Measurements from ENCODE around the gene CROCC2.

The CROCC2 gene

DNA sequence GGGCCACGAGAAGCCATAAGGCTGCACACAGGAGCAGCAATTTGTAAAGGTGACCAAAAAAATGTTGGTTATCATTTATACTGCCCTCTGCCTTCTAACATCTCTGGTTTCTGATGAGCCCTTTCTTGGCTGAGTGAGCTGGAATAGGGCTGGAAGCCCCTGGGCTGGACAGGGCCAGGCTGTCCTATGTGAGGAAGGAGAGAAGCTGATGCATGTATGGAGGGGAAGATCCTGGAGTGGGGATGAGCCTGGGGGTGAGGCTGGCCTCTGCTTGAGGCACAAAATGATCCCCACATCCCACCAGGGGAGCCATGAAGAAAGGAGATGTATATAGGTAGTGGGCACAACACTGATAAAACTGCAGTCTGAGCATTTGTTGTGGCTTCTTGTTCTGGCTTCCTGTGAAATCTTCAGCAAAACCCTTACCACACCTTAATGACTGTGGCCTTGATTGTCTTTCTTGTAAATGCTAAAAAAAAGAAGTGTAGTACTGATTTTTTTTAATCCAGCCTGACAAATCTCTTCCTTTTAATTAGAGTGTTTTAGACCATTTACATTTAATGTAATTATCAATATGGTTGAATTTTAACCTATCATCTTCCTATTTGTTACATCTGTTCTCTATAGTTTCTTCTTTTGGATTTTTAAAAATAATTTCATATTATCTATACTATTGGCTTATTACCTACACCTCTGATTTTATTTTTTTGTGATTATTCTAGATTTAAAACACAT, 97.9 kb downstream of the CROCC2 start:
- no peak for DNase-seq

DNA sequence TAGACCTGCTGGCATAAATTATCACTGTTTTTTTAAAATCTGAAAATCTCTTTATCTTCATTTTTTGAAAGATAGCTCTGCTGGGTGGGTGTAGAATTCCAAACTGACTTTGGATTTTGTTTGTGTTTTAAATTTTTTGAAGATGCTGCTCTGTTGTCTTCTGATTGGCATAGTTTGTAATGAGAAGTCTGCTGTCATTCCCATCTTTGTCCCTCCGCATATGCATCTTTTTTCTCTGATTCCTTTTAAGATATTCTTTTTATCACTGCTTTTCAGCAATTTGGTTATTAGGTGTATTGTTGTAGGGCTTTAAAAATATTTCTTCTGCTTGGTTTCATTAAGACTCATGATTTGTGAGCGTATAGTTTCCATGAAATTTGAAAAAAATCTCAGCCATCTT, 99.4 kb downstream of the CROCC2 start:
- no peak for DNase-seq

DNA sequence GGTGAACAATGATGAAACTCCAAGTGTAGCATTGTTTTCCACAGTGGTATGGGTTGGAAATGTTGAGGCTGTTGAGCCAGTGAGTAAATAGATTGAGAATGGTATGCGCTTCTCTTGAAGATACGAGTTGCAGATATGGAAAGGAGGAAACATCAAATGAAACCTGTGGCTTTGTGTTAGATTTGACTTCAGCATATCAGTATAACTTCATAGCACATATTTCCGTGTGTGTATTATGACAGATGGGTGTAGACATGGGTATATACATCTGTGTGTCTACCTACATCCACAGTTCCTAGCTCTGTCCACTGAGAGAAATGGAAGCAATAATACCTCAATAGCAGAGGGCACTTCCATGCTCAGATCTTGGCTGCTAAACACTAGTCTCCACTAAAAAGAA, 100.3 kb downstream of the CROCC2 start:
- DNase-seq = no peak

DNA sequence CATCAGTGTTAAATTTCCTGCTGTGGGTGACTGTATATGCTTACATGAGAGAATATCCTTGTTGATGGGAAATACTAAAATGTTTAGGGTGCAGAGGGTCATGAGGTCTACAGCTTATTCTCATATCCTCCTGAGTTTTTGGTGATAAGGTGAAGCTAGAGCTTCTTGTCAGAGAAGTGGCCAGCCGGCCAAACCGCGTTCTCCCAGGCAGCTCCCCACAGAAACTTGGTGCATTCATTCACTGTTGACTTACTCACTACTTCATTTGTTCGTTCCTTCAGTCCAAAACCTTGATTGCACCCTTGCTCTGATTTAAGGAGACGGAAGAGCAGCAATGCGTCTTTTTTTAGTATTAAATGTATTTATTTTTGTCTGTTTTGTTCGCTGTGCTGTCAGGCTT, 101.0 kb downstream of the CROCC2 start:
- DNase-seq = no peak

DNA sequence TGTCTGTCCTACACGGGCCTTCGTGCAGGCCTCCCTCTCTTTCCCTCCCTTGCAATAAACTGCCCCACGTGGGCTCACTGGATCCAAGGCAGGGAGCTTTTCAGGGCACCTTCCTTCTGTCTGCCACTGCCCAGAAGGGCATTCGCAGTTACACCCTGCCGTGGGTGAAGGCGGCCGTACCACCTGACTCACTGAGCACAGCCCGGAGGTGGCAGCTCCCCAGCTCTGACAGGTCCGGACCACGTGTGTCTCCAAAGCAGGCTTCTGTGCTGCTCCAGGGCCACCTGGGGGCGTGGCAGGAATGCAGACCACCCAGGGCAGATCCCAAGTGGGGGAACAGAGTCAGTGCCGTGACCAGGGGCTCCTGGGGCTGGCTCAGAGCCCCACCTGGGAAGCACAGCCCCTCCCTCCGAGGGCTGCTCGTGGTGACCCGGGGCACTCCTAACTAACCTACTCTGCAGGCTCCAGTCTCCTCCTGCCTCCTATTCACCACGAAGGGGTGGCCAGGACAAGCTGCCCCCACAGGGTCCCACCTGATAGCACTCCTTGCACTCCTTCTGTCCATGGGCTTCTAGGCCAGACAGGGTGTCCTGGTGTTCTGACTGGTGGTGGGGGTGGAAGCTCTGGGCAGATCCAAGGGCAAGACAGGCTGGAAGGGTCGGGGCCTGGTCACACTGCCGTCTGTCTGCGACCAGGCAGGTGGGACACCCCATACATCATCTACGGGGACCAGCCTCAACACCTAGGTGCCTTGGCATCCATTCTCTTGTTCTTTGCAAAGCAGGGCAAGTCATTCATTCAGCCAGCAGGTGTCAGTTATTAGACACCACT, 102.0 kb downstream of the CROCC2 start:
- no peak for DNase-seq

DNA sequence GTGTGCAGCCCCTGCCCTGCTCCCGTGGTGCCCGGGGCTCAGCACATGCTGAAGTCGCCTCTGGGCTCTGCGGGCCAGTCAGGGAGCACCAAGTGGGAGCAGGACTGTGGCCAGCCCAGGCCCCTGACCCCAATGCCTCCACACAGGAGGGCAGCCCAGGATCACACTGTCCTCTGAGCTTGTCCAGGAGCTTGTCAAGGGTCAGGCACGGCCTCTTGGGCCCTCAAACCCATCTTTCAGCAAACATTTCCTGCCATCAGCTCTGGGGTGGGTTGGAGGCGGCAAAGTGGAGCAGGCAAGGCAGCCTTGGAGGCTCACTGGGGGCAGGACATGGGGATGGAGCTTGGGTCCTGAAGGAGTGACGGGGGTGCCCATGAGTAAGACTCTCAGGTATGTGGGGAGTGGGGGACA, 102.6 kb downstream of the CROCC2 start:
- DNase-seq = no peak

DNA sequence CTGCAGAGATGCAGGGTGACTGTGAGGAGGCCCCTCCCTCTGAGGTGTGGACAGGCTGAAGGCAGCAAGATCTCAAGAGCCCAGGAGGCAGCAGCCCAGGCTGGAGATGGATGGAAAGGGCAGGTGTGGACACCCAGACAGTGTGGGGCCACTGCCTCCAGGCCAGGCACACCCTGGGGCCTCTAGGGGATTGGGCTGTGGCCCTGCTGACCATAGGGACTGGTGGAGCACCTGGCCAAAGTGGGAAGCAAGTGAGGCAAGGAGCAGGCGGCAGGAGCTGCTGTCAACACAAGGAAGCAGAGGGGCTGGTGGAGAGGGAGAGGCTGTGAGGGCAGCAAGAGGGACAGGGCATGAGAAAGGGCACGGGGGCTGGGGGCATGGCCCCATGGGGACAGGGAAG, 103.1 kb downstream of the CROCC2 start:
- DNase-seq = no peak

- peak; percentile 23 for DNase-seq
Observed at GRCh38 chr2:241009601-241010530, 103.7 kb downstream of the CROCC2 start.

- DNase-seq = no peak
Observed at GRCh38 chr2:241010531-241011295, 104.6 kb downstream of the CROCC2 start.

DNA sequence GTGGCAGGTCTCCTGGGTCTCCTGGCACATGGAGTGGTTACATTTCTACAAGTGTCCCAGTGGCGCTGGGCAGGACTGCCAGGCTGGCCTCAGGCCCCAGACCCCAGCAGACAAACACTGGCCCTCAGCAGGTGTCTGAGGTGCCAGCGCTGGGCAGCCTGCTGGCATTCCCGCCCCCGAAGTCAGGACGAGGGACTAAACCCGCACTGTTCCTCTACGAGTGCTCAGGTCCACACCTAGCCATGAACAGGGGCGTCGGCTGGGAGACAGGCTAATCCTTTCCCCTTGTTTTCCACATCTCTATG, 105.1 kb downstream of the CROCC2 start:
- DNase-seq = no peak

DNA sequence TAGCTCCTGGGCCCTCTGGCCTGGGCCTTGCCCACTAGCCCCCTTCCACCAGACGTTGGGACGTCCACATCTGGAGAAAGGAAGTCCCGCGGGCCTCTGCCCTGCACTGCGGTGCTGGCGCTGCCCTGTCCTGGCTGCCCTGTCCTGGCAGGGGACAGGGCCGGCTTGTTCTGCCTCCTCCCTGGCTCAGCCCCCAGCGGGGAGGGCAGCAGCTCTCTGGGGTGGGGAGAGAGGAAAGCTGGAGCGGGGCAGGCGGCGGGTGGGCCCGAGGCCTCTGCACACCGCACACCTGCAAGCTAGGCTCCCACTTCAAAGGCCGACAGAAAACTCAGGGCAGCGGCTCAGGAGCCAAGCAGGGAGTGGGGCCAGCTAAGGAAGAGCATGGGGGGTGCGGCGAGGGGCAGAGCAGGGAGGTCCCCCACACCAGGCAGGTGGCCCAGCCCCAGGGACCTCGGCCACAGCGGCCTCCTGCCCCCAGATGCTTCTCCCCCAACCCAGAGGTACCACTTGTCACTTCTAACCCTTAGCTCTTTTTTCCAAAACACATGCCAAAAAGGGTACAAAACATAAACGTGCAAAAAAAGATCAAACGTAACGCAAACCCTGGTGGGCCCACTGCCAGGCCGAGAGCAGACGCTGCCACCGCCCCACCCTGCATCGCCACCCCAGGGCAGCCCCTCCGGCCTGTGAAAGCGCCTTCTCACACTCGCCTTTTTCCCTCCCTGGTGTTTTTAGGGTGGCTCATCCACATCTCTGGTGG, 105.8 kb downstream of the CROCC2 start:
- no peak for DNase-seq

- no peak for DNase-seq
Observed at GRCh38 chr2:241014224-241014623, 108.1 kb downstream of the CROCC2 start.

GRCh38 chr2:241014764-241015163, 108.6 kb downstream of the CROCC2 start:
- DNase-seq = no peak

DNA sequence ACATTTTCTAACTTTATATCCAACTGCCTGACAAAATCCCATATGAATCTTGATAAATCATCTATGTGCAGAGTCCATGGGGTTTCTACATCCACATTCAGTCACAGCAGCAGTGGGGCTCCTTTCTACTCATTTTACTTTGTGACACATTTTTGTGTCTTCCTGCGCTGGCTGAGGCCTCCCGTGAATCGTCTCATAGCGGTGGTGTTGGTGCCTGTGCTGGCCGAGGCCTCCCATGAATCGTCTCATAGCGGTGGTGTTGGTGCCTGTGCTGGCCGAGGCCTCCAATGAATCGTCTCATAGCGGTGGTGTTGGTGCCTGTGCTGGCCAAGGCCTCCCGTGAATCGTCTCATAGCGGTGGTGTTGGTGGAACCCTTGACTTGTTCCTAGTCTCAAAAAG, 109.3 kb downstream of the CROCC2 start:
- no peak for DNase-seq

- no peak for DNase-seq
Observed at GRCh38 chr2:241017228-241017940, 111.2 kb downstream of the CROCC2 start.

- no peak for DNase-seq
Observed at GRCh38 chr2:241018051-241018891, 112.1 kb downstream of the CROCC2 start.

DNA sequence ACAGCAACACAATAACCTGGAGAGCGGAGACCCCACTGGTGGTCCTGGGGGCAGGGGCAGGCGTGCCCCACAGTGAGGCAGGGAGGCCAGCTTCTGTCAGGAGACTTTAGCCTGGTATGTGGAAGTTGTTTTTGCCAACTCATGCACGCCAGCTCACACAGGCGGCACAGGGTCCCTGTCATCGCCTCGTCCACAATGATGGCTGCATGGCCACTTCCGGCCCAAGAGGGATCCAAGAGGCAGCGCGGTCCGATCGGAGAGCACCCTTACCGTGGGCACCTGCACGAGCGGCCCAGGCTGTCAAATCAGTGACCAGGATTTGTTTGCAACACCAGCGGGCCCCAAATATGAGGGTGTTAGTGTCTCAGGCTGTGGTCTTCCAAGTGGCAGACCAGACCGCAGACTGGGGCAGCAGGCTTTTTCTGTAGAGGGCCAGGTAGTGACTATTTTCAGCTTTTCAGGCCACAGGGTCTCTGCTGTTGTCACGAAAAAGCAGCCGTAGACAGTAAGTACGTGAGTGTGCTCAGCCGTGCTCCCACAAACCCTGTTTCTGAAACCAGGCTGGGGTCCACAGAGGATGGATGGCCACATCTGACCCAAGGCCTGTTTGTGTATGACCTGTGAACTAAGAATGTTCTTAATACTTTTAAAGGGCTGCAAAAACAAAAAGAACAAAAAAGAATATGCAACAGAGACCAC, 113.5 kb downstream of the CROCC2 start:
- no peak for DNase-seq

- DNase-seq = no peak
Observed at GRCh38 chr2:241020201-241020600, 114.1 kb downstream of the CROCC2 start.

GRCh38 chr2:241020629-241021190, 114.6 kb downstream of the CROCC2 start:
- no peak for DNase-seq

All from activated CD4-positive, alpha-beta T cell treated with anti-CD3 and anti-CD28 coated beads, Interleukin-2, Interleukin-6, amounts not matched to agents 100 ng/mL and 50 ng/mL, durations not matched to agents 16 hours and 8 hours (primary cell).